ENCODE data around the gene GGT1.

GRCh38 chr22:24584166-24584790 is 18.7 kb upstream of the GGT1 start:
- TF ChIP-seq CTCF (conservative IDR thresholded peaks at IDR 0.05; ENCODE audit: low read length), result no peak
- TF ChIP-seq EZH2phosphoT487 (IDR thresholded peaks at IDR 0.05; ENCODE audit: borderline replicate concordance, low read depth, low read length), result no peak
